HK-2 (cell line): ENCODE results near the gene SMURF1.

Source experiments
- DNase-seq: peaks from one replicate; pipeline ENCODE4 v3.0.0-alpha.2; 2018; ENCODE audit not compliant: unreplicated experiment

Gene SMURF1

DNA sequence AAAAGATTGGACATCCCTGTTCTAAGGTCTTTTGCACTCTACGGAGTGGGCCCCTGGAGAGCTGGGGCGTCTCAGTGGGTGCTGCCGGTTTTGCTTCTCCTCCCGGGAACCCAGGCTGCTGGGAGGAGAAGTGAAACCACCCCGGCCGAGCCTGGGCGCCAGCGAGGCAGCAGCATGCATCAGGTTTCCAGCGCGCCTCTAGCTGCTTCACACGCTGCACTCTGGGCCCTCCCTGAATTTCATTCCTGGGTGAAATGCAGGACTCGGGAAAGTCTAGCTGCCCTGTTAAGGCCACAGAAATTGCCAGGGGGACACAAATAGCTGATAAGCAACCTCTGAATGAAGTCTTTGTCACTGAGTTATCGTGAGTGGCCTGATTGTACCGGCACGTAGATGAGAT, 138.1 kb downstream of the SMURF1 start:
- no peak for DNase-seq

DNA sequence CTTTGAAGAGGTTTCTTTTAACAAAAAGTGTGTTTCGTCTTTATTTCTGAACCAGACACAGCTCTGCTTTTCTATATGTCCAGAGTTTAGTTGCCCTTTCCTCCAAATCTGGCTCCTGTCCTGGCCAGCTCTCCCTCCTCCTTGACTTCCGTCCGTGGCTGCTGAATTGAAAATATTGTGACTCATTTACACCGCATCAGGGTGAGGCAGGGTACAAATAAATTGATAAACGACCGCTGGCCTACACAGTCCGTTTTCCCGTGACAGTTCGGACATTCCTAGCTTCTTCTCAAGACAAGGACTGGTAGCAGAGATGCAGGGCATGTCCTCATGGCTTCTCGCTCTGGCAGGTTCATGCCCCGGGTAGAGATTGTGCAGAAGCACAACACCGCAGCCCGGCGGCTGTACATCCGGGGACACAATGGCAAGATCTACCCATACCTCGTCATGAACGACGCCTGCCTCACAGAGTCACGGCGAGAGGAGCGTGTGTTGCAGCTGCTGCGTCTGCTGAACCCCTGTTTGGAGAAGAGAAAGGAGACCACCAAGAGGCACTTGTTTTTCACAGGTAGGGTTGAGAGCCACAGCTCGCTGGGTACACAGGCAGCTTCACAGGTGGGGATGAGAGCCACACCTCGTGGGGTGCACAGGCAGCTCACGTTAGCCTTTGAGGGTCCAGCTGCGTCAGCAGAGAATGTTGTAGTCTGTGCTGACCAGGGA, 139.0 kb downstream of the SMURF1 start:
- DNase-seq: no peak

DNA sequence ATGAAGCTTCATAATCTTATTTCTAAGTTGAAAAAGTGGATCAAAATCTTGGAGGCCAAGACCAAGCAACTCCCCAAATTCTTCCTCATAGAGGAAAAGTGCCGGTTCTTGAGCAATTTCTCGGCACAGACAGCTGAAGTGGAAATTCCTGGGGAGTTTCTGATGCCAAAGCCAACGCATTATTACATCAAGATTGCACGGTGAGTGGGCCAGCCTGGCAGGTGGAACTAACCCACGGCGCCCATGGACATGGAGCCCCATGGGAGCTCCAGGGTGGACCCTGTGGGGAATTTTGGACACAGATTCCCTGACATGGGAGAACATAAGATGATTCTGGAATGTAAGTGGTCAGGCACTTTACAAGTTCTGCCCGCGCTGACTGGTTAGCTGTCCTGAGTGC, 139.7 kb downstream of the SMURF1 start:
- DNase-seq: no peak

DNA sequence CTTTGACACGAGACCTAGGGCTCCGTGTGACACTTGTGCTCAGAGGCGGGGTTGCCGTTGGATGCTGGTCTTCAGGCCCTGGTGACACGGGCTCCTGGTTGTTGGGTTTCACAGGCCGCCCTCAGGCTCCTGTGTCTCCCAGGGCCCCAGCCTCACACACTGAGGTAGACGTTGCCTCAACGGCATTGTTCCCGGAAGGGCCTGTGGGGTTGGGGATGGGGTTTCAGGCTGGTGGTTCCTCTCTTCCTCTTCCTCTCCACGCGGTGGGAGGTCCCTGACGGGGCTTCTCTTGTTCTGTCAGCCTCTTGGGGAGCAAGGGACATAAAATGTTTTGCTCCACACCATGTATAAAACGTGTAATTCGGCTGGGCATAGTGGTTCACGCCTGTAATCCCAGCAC, 140.5 kb downstream of the SMURF1 start:
- no peak for DNase-seq

DNA sequence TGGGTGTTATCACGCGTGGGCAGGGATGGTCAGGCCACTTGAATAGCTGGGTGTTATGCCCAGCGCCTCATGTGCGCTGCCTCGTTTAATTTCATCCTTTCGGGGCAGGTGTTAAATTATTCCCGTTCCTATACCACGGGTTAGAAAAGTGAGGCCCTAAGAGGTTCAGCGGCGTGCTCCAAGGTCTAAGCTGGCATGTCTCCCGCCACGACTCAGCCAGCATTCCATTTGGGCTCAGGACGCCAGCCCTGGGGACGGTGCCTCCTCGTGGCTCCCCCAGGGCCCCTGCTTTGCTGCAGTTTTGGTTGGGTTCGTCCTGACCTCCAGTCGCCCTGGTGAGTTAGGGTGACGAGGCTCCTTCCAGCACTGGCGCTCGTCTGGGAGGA, 141.1 kb downstream of the SMURF1 start:
- DNase-seq: no peak

GRCh38 chr7:99002148-99002826, 141.6 kb downstream of the SMURF1 start:
- no peak for DNase-seq

DNA sequence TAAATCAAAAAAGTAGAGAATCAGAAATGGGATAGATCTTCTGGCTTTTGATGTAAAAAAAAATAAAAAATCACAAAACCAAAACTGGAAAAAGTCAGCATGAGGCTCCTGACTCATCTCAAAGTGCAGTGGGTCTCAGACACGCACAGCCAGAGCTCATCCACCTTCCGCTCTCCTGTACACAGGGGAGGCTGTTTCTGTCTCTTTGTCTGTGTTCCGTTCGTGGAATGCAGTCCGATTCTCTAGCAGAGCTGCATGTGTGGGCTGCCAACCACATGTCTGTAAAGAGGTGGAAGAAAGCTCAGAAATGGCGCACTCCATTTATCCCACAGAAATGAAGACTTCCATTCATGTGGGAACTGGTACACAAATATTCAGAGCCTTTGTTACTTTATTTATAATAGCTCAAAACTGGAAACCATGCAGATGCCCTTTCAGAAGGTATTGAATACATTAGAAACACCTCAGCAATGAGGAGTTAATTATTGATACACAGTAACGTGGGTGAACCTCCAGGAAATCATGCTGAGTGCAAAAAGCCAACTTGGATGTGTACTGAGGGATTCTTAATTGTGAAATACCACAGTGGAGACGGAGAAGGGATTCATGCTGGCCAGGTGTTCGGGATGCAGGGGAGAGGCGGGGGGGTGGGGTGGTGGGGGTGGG, 142.3 kb downstream of the SMURF1 start:
- peak; percentile 45 for DNase-seq

DNA sequence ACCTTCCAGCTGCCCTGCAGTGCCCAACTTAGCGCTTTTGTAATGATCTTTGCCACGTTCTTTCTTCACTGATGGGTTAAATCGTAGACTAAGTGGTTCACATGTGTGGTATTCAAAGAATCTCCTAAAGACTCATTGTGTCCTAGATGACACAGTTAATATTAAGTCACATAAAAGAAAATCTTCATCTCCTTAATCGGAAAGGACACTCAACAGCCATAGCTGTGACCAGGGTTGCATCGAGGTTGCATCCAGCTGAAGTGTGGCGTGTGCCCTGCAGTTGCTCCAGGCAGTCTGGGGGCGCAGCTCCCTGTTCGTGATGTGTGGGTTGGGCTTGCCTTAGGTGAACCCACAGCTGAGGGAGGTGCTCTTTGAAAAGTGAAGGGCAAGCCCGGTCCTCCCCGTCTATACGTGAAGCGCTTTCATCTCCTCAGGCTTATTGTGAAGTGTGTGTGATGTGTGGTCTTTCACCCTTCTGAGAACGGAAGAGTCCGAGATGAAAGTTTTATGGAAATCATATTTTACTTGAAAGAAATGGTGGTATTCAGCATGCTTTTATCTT, 142.9 kb downstream of the SMURF1 start:
- peak; percentile 54 for DNase-seq

DNA sequence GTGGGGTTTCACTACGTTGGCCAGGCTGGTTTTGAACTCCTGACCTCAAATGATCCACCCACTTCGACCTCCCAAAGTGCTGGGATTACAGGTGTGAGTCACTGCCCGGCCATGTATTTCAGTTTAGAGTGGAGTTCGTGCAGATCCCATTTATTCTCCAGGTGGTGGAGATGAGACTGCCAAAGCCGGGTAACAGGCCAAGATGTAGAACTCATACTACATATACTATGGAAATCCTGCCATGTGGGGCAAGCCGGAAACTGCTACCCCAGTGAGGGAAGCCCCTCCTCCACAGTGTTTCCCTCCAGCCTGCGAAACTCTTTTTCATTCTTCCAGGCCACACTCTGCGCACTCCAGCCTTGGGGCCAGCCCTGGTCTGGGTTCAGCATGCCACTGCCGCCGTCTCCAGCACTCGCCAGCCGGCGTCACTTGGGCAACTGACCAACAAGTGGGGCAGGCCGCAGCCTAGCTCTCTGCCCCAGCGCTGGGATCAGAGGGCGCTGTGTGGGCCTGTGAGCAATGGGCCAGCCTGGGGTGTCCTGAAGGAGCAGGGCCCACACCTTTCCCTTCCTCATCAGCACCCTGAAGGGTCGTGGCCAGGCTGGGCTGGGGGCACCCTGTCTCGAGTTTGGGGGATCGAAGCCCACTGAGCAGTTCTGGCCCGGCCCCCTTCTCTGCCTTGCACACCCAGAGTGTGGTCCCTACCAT, 143.6 kb downstream of the SMURF1 start:
- peak; percentile 32 for DNase-seq

DNA sequence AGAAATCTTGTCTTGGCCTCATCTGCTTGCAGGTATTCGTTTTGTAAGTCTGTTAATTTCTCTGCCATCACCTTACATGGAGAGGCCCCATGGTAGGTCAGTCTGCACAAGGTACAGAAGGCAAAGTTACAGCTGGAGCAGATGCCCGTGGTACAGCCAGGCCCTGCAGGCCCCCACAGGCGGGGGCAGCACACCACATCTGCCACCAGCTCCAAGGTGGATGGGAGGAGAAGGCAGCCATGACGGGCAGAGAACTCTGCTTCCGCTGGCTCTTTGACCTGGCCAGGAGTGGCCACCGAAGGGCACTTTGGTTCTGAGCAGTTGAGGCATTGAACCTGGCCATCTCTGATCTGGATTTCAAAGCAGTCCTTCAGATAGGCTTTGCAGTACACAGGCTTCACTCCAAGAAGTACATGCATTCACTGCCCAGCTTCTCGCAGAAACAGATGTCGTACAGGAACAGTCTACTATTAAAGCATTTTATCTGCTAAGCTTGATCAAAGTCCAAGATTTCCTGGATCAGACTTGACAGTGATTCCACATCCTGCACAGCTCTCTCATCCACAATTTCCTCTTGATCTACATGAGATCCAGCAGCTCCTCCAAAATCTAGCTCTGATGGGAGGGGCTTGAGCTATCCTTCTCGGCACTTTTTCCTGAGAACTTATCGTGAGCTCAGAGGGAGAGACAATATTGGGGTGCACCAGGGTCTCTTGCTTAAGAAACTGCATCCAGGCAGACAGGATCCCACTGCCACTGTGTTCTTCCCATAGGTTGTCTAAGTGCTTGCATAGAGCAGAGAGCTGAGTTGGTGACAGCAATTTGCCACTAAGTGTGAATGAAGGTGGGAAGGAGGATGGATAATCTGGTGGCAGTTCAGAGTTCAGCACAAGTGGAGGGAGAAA, 144.8 kb downstream of the SMURF1 start:
- DNase-seq: no peak

GRCh38 chr7:98997846-98998245, 146.1 kb downstream of the SMURF1 start:
- DNase-seq: no peak

DNA sequence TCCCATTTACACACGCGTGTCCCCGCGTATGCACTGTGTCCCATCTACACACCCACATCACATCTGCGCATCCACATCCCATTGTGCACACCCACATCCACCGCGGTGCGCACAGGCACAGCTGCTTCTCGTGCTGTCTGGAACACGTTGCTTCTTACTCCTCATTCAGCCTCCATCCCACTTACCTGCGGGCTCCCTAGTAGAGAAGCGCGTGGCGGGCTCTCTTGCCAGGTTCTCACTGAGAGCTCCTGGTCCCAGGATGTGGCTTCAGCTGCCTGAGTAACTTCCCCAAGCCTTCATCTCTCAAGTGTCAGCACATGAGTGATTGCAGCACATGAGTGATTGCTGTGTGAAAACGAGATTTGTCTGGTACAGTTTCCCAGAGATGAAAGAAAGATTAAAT, 147.8 kb downstream of the SMURF1 start:
- DNase-seq: no peak

GRCh38 chr7:98995523-98996149, 148.3 kb downstream of the SMURF1 start:
- DNase-seq: no peak

- DNase-seq: no peak
Observed at GRCh38 chr7:98995111-98995510, 148.8 kb downstream of the SMURF1 start.

GRCh38 chr7:98994046-98994944, 149.6 kb downstream of the SMURF1 start:
- no peak for DNase-seq

DNA sequence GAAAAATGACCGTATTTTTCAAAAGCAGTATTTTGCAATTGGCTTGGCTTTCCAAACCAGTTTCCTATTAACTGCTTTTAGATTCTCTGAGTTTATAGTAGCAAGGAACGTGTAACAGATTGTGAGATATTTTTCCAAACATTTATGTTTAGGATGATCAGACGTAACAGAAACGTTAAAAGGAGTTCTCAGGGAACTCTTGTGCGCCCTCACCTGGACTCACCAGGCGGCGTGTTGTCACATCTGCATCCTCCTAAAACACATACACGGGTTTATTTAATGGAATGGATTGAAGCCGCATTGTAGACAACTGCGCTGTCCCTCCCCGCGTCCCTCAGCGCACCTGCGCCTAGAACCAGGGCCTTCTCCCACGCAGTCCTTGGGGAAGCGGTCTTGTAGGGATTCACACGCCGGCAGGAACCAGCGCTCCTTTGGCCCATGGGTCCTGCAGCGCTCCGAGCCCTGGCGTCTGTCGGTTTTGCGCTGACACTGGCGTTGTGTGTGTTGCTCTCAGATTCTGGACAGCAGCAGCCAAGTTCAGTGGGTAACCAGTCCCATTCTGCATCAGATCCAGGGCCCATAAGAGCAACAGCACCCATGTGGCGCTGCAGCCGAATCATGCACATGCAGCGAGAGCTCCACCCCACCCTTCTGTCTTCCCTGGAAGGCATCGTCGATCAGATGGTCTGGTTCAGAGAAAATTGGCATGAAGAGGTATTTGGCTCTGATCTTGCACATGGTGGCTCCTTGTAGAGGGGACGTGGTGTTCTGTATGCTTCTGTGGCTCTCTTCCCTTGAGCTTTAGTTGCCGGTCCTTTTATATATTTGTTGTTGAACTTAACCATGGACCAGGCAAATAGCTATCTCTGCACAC, 150.6 kb downstream of the SMURF1 start:
- no peak for DNase-seq

DNA sequence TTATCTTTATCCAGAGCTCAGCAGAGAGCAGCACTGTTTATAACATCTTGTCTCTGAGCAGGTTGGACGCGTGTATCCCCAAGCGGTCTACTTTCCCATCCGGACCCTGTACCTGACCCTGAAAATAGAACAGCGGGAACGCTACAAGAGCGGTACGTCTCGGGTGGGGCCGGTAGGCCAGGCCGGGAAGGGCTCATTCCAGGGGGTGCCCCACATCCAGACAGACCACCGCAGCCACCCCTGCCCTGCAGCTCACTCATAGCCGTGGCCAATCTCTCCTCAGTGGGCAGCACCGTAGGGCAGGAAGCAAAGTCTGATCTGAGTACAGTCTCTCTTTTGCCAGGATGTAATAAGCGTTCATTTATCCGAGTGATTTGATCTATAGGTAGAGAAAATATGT, 151.8 kb downstream of the SMURF1 start:
- DNase-seq: no peak

GRCh38 chr7:98991141-98991540, 152.8 kb downstream of the SMURF1 start:
- DNase-seq: no peak

- no peak for DNase-seq
Observed at GRCh38 chr7:98990356-98990755, 153.6 kb downstream of the SMURF1 start.
